GM19372 (cell line): ENCODE measurements around the gene ADGRL1.
"Not testable (repeated sequence)": the region's sequence is repeated elsewhere in the genome, so short reads cannot be mapped to it uniquely, and the experiment has no call there.

Experiments
- ATAC-seq: cut with Tn5 transposase; IDR thresholded peaks from one replicate; pipeline ENCODE4 v1.9.1; 2021; ENCODE audit warnings: mild to moderate bottlenecking, low read depth, moderate library complexity; ENCODE audit not compliant: unreplicated experiment

ADGRL1 gene

GRCh38 chr19:14196105-14196504 is 9.9 kb downstream of the ADGRL1 start:
- ATAC-seq, result not testable (repeated sequence)

GRCh38 chr19:14195216-14195615 is 10.8 kb downstream of the ADGRL1 start:
- not testable (repeated sequence) for ATAC-seq

- no peak for ATAC-seq
Measured at GRCh38 chr19:14189415-14189814, 16.6 kb downstream of the ADGRL1 start.

GRCh38 chr19:14188086-14188485 is 17.9 kb downstream of the ADGRL1 start:
- not testable (repeated sequence) for ATAC-seq

GRCh38 chr19:14187561-14187960 is 18.4 kb downstream of the ADGRL1 start:
- no peak for ATAC-seq

- not testable (repeated sequence) for ATAC-seq
Measured at GRCh38 chr19:14186684-14187083, 19.3 kb downstream of the ADGRL1 start.

GRCh38 chr19:14185691-14186090 is 20.3 kb downstream of the ADGRL1 start:
- not testable (repeated sequence) for ATAC-seq

GRCh38 chr19:14185158-14185557 is 20.8 kb downstream of the ADGRL1 start:
- ATAC-seq, result no peak

GRCh38 chr19:14183741-14184350 is 22.1 kb downstream of the ADGRL1 start:
- ATAC-seq, result no peak

- no peak for ATAC-seq
Measured at GRCh38 chr19:14182476-14182875, 23.5 kb downstream of the ADGRL1 start.

- ATAC-seq, result no peak
Measured at GRCh38 chr19:14181906-14182305, 24.1 kb downstream of the ADGRL1 start.

GRCh38 chr19:14181199-14181598 is 24.8 kb downstream of the ADGRL1 start:
- ATAC-seq, result not testable (repeated sequence)

GRCh38 chr19:14177496-14178074 is 28.4 kb downstream of the ADGRL1 start:
- ATAC-seq, result no peak

- no peak for ATAC-seq
Measured at GRCh38 chr19:14175351-14175792, 30.6 kb downstream of the ADGRL1 start.

GRCh38 chr19:14174883-14175282 is 31.1 kb downstream of the ADGRL1 start:
- no peak for ATAC-seq

- no peak for ATAC-seq
Measured at GRCh38 chr19:14168993-14169392, 37.0 kb downstream of the ADGRL1 start.

- no peak for ATAC-seq
Measured at GRCh38 chr19:14168259-14168972, 37.6 kb downstream of the ADGRL1 start.

GRCh38 chr19:14167576-14168138 is 38.3 kb downstream of the ADGRL1 start:
- ATAC-seq, result no peak

- no peak for ATAC-seq
Measured at GRCh38 chr19:14166999-14167575, 38.9 kb downstream of the ADGRL1 start.

- no peak for ATAC-seq
Measured at GRCh38 chr19:14165990-14166830, 39.8 kb downstream of the ADGRL1 start.
